Keratinocyte (primary cell): ENCODE measurements around the gene TNIP2. TPM values are rescaled to one million over a fixed set of nuclear protein-coding genes. Genes with fewer than 3 reads are reported as not detected.

ENCODE experiments used
- DNase-seq: peaks from one replicate; pipeline ENCODE4 v3.0.0-alpha.2; 2011; ENCODE audit warnings: low read depth, missing footprints, low spot score
- FAIRE-seq: peaks from 2 replicates; lab custom pipeline; 2011; peaks lifted over from hg19 to GRCh38; lab: Jason Lieb, UNC
- H2AFZ ChIP-seq: 2 replicates; pipeline ENCODE4 v1.6.0; 2012; ENCODE audit warnings: low read length, control low read depth, inconsistent platforms; ENCODE audit not compliant: control insufficient read depth
- H3K27ac ChIP-seq: 2 replicates; pipeline ENCODE4 v1.5.1; 2011; ENCODE audit warnings: low read length; ENCODE audit not compliant: control insufficient read depth, insufficient read depth
- H3K27me3 ChIP-seq: 3 replicates; pipeline ENCODE4 v1.6.0; 2011; ENCODE audit warnings: low read length; ENCODE audit not compliant: control insufficient read depth, insufficient read depth; ENCODE audit errors: extremely low read depth
- H3K36me3 ChIP-seq, 2 experiments: 2 replicates in 1 of 2; 3 replicates in 1 of 2; pipeline ENCODE4 v1.5.1; 2011; ENCODE audit warnings: low read length in 2 of 2, mild to moderate bottlenecking in 1 of 2; ENCODE audit not compliant: control insufficient read depth in 2 of 2, insufficient read depth in 2 of 2; ENCODE audit errors: extremely low read depth in 1 of 2
- H3K4me1 ChIP-seq: 3 replicates; pipeline ENCODE4 v1.5.1; 2011; ENCODE audit warnings: low read length; ENCODE audit not compliant: control insufficient read depth, insufficient read depth; ENCODE audit errors: extremely low read depth
- H3K4me2 ChIP-seq: 3 replicates; pipeline ENCODE4 v1.6.0; 2011; ENCODE audit warnings: low read depth, low read length; ENCODE audit not compliant: control insufficient read depth, insufficient read depth; ENCODE audit errors: extremely low read depth
- H3K4me3 ChIP-seq, 3 experiments: fragments of 200-600 bp in 1 of 3; sonication (generic) in 1 of 3; 2 replicates in 2 of 3; 3 replicates in 1 of 3; pipeline ENCODE4 v1.5.1; 2011 to 2016; ENCODE audit warnings: low read length in 3 of 3, mild to moderate bottlenecking in 3 of 3, control low read depth in 2 of 3, inconsistent platforms in 1 of 3, low read depth in 1 of 3, mixed read lengths in 1 of 3, mixed run types in 1 of 3, moderate library complexity in 1 of 3; ENCODE audit not compliant: control insufficient read depth in 2 of 3, insufficient read depth in 2 of 3; ENCODE audit errors: extremely low read depth in 1 of 3
- H3K79me2 ChIP-seq: 2 replicates; pipeline ENCODE4 v1.6.0; 2012; ENCODE audit warnings: low read length; ENCODE audit not compliant: control insufficient read depth, insufficient read depth
- H3K9ac ChIP-seq: 3 replicates; pipeline ENCODE4 v1.6.0; 2011; ENCODE audit warnings: low read length; ENCODE audit not compliant: control insufficient read depth, insufficient read depth; ENCODE audit errors: extremely low read depth
- H3K9me1 ChIP-seq: 3 replicates; pipeline ENCODE4 v1.6.0; 2011; ENCODE audit warnings: low read length; ENCODE audit not compliant: control insufficient read depth, insufficient read depth; ENCODE audit errors: extremely low read depth
- H3K9me3 ChIP-seq: 2 replicates; pipeline ENCODE4 v1.5.1; 2012; ENCODE audit warnings: low read depth, low read length; ENCODE audit not compliant: control insufficient read depth
- H4K20me1 ChIP-seq: 3 replicates; pipeline ENCODE4 v1.6.0; 2011; ENCODE audit warnings: low read length; ENCODE audit not compliant: control insufficient read depth, insufficient read depth; ENCODE audit errors: extremely low read depth
- EZH2 ChIP-seq: IDR thresholded peaks from one replicate; pipeline ENCODE4 v1.6.1; 2012; ENCODE audit warnings: inconsistent platforms, mild to moderate bottlenecking, low read length, moderate library complexity
- dilution Hi-C: fragments of 300-500 bp; cut with MboI; formaldehyde crosslinking; loops from one replicate; pipeline ENCODE4 v1.7.0; 2020; ENCODE audit warnings: low sequenced_read_pairs; ENCODE audit not compliant: extremely low pct_ligation_motif_present
- polyA plus RNA-seq, 5 experiments: library from polyadenylated mRNA; depleted of rRNA in 3 of 5; stranded (reverse) in 3 of 5; stranded (forward) in 1 of 5; unstranded in 1 of 5; fragments of >200 nt; gene quantifications; 1 replicate in 1 of 5; 2 replicates in 3 of 5; 3 replicates in 1 of 5; pipeline versions ENCODE4 v1.2.1 to v1.2.3, GENCODE V29; 2011 to 2012; ENCODE audit warnings: missing spikeins in 2 of 5, low read depth in 1 of 5, low replicate concordance in 1 of 5
- TF ChIP-seq, protein P1 (sequence below), 3 experiments: IDR thresholded peaks in 1 of 3; conservative IDR thresholded peaks in 1 of 3; optimal IDR thresholded peaks in 1 of 3; 2 replicates in 2 of 3; 3 replicates in 1 of 3; pipeline versions ENCODE3 to v1.5.1; 2011; ENCODE audit warnings: low read length in 3 of 3, mild to moderate bottlenecking in 3 of 3, moderate library complexity in 2 of 3, control low read depth in 1 of 3, inconsistent platforms in 1 of 3; ENCODE audit not compliant: insufficient read depth in 2 of 3; ENCODE audit errors: extremely low read depth in 1 of 3

The TNIP2 gene
- polyA plus RNA-seq, 1 donor (not counting 4 experiments of a cell fraction or from before 2014, with no cell fraction given), result 22.6 TPM

DNA sequence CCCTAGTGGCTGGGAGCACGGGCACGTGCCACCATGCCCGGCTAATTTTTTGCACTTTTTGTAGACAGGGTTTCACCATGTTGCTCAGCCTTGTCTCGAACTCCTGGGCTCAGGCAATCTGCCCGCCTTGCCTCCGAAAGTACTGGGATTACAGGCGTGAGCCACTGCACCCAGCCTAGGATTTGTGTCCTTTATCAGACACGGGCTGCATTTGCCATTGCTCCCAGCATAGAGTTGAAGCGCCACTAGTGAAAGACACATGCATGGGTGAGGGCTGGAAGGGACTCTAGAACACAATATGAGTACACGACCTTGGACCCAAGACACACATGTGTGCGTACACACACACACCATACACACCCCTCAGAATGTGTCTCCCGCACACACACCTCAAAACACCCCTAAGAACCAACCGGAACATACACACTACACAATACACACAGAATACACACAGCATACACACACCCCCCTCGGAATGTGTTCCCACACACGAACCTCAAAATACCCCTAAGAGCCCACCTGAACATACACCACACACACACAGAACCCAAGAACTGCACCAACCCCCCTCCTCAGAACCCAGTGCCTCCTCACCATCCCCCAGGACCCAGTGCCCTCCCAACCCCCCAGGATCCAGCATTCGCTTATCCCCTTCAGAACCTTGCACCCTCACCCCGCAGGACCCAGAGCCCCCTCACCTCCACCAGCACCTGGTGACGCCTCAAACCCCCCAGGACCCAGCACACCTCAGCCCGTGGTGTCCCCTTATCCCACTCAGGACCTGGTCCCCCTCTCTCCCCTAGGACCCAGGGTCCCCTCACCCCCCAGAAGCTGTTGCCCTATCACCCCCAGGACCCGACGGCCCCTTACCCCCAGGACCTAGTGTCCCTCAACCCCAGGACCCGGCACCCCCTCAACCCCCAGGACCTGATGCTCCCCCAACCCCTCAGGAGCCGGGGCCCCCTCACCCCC is 1.0 kb downstream of the TNIP2 start:
- Histone ChIP-seq H3K4me1 (peaks cover 14% of the 10 kb centered on the region), H3K9me3 (no peaks in the 10 kb centered on the region), H4K20me1 (no peaks in the 10 kb centered on the region), H3K79me2 (peaks cover 24% of the 10 kb centered on the region), H3K27ac (peak overlapping the region; percentile 13), H2AFZ (no peak overlapping the region), H3K4me3 (peak overlapping the region; percentile 65 to 76 (median 74)), H3K36me3 (peaks cover 0 to 6% of the 10 kb centered on the region in 2 experiments), H3K9ac (peak overlapping the region; percentile 75), H3K4me2 (peak overlapping the region; percentile 91), H3K27me3 (no peaks in the 10 kb centered on the region), H3K9me1 (no peaks in the 10 kb centered on the region)
- FAIRE-seq (no peak), DNase-seq (no peak)
- TF ChIP-seq, protein P1, sequence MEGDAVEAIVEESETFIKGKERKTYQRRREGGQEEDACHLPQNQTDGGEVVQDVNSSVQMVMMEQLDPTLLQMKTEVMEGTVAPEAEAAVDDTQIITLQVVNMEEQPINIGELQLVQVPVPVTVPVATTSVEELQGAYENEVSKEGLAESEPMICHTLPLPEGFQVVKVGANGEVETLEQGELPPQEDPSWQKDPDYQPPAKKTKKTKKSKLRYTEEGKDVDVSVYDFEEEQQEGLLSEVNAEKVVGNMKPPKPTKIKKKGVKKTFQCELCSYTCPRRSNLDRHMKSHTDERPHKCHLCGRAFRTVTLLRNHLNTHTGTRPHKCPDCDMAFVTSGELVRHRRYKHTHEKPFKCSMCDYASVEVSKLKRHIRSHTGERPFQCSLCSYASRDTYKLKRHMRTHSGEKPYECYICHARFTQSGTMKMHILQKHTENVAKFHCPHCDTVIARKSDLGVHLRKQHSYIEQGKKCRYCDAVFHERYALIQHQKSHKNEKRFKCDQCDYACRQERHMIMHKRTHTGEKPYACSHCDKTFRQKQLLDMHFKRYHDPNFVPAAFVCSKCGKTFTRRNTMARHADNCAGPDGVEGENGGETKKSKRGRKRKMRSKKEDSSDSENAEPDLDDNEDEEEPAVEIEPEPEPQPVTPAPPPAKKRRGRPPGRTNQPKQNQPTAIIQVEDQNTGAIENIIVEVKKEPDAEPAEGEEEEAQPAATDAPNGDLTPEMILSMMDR (optimal IDR thresholded peaks at IDR 0.05 in 1 of 3, IDR thresholded peaks at IDR 0.05 in 1 of 3, conservative IDR thresholded peaks at IDR 0.05 in 1 of 3; ENCODE audit: extremely low read depth in 1 of 3, insufficient read depth in 2 of 3, low read length in 3 of 3), result no peak
- TF ChIP-seq EZH2, result no peak
- dilution Hi-C loops, result no loop called here

DNA sequence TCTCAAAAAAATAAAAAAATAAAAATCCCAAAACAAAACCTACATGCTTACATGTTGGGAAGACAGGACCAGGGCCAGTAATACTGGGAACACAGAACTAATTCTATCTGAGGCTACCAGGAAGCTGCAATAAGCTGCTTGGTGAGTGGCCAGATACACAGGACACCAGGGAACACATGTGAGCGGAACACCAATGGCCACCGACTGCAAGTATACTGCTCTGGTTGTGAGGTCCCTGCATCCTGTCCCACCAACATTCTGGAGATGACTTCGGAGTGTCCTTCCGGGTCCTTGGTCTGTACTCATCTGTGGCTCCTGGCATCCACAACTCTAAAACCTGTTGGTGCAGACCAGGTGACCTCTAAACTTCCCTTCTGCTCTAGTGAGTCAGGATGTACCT is 2.7 kb downstream of the TNIP2 start:
- Histone ChIP-seq H3K27me3 (no peaks in the 10 kb centered on the region), H3K27ac (no peak overlapping the region), H3K79me2 (peaks cover 29% of the 10 kb centered on the region), H3K36me3 (peaks cover 0 to 11% of the 10 kb centered on the region in 2 experiments), H3K9ac (no peak overlapping the region), H4K20me1 (no peaks in the 10 kb centered on the region), H2AFZ (no peak overlapping the region), H3K9me1 (no peaks in the 10 kb centered on the region), H3K4me3 (no peak overlapping the region), H3K4me1 (peaks cover 14% of the 10 kb centered on the region), H3K4me2 (no peak overlapping the region), H3K9me3 (no peaks in the 10 kb centered on the region)
- FAIRE-seq (no peak), DNase-seq (no peak)
- dilution Hi-C loops, result no loop called here
- TF ChIP-seq, protein P1 (optimal IDR thresholded peaks at IDR 0.05 in 1 of 3, IDR thresholded peaks at IDR 0.05 in 1 of 3, conservative IDR thresholded peaks at IDR 0.05 in 1 of 3; ENCODE audit: extremely low read depth in 1 of 3, insufficient read depth in 2 of 3, low read length in 3 of 3), result no peak
- no peak for TF ChIP-seq EZH2
